ENCODE data around the gene OCIAD1.

DNA sequence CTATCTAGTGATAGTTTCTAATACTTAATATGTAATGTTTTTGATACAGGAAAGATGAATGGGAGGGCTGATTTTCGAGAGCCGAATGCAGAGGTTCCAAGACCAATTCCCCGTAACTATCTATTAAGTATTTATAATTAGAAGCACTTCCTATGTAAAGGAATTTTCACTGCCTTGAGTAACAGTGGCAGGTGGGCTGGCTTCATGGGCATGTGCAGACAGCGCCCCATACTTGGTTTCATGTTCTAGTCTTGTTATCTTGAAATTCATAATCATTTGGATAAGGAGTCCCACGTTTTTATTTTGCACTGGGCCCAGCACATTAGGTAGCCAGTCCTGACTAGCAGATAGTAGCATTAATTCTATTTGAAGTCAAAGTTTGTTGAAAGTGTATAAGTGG, 1.7 kb downstream of the OCIAD1 start:
- TF ChIP-seq EZH2 (IDR thresholded peaks at IDR 0.05) (no peak), POLR2AphosphoS5 (IDR thresholded peaks at IDR 0.05; ENCODE audit: borderline replicate concordance, low read depth, low read length) (no peak), FOXP2 (optimal IDR thresholded peaks at IDR 0.05; ENCODE audit: control extremely low read depth, extremely low read length, insufficient read depth) (no peak)

All from SK-N-MC (cell line).